ENCODE data around the gene CBY3.

CBY3 gene

DNA sequence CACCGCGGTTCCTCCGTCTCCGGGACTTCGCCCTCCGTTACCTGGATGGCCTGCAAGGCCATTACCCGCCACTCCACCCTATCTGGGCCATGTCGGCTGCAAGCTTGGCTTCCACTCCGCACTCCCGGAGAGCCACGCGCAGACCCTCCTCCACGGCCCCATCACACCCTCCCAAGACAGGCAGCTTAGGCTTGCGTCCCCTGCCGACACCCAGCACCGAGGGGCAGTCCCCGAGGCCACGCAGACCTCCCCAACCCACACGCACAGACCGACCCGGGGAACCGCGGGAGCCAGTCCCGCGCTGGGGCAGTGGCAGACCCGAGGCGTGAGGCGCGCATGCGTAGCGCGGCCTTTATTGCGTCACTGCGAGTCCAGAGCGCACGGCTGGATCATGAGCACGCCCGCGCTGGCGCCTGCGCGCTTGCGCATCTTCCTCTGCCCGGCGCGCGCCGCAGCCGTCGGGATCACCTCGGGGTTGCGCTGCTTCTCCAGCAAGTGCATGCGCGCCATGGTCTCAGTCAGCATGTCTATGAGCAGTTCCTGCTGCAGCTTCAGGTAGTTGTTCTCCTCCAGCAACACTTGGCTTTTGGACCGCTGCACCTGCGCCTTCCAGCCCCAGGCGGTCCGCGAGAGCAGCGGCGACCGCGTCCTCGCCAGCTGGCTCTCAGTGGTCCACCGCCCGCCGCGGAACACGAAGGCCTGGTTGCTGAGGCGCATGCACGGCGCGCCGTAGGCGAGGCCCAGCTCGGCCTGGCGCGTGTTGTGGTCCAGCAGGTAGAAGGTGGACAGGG is 2.4 kb downstream of the CBY3 start (continued):
- TF ChIP-seq, protein P1, sequence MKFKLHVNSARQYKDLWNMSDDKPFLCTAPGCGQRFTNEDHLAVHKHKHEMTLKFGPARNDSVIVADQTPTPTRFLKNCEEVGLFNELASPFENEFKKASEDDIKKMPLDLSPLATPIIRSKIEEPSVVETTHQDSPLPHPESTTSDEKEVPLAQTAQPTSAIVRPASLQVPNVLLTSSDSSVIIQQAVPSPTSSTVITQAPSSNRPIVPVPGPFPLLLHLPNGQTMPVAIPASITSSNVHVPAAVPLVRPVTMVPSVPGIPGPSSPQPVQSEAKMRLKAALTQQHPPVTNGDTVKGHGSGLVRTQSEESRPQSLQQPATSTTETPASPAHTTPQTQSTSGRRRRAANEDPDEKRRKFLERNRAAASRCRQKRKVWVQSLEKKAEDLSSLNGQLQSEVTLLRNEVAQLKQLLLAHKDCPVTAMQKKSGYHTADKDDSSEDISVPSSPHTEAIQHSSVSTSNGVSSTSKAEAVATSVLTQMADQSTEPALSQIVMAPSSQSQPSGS (tag by site-specific recombination; IDR thresholded peaks at IDR 0.05; ENCODE audit: low read depth) = peak; percentile 76; the same call in 1 of the 2 replicates
- TF ChIP-seq, protein P2, sequence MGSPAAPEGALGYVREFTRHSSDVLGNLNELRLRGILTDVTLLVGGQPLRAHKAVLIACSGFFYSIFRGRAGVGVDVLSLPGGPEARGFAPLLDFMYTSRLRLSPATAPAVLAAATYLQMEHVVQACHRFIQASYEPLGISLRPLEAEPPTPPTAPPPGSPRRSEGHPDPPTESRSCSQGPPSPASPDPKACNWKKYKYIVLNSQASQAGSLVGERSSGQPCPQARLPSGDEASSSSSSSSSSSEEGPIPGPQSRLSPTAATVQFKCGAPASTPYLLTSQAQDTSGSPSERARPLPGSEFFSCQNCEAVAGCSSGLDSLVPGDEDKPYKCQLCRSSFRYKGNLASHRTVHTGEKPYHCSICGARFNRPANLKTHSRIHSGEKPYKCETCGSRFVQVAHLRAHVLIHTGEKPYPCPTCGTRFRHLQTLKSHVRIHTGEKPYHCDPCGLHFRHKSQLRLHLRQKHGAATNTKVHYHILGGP (tag by site-specific recombination; IDR thresholded peaks at IDR 0.05) = no peak
- no peak; the same call in 1 of the 2 replicates for TF ChIP-seq ZNF837 (tag by site-specific recombination; IDR thresholded peaks at IDR 0.05)
- TF ChIP-seq ZNF37A (tag by site-specific recombination; IDR thresholded peaks at IDR 0.05) = no peak
- TF ChIP-seq ZBTB8A (tag by site-specific recombination; IDR thresholded peaks at IDR 0.05) = peak; percentile 30; the same call in 1 of the 2 replicates
- TF ChIP-seq ZNF10 (tag by site-specific recombination; IDR thresholded peaks at IDR 0.05) = no peak
- peak; percentile 58; the same call in 1 of the 2 replicates for TF ChIP-seq ZNF843 (tag by site-specific recombination; IDR thresholded peaks at IDR 0.05)
- TF ChIP-seq TRIM28 (IDR thresholded peaks at IDR 0.05; ENCODE audit: borderline replicate concordance, low read length) = peak; percentile 6; the same call in 1 of the 2 replicates
- TF ChIP-seq ZNF138 (tag by site-specific recombination; IDR thresholded peaks at IDR 0.05; ENCODE audit: borderline replicate concordance) = no peak
- peak; percentile 97 for TF ChIP-seq ZFP37 (tag by site-specific recombination; IDR thresholded peaks at IDR 0.05)
- 0 out of 2 replicates have a peak, but pooled peaks have one; percentile 40 for TF ChIP-seq KLF7 (tag by site-specific recombination; IDR thresholded peaks at IDR 0.05; ENCODE audit: borderline replicate concordance)
- no peak for TF ChIP-seq ZNF266 (tag by site-specific recombination; IDR thresholded peaks at IDR 0.05; ENCODE audit: low read depth)
- TF ChIP-seq ZFP69B (tag by site-specific recombination; IDR thresholded peaks at IDR 0.05) = 0 out of 2 replicates have a peak, but pooled peaks have one; percentile 52
- TF ChIP-seq RBAK (tag by site-specific recombination; IDR thresholded peaks at IDR 0.05) = no peak
- no peak for TF ChIP-seq ZNF654 (tag by site-specific recombination; IDR thresholded peaks at IDR 0.05; ENCODE audit: low read depth)
- no peak for TF ChIP-seq MZF1 (tag by site-specific recombination; IDR thresholded peaks at IDR 0.05; ENCODE audit: borderline replicate concordance)
- no peak; the same call in 1 of the 2 replicates for TF ChIP-seq ZNF768 (tag by site-specific recombination; IDR thresholded peaks at IDR 0.05)
- TF ChIP-seq, protein P3, sequence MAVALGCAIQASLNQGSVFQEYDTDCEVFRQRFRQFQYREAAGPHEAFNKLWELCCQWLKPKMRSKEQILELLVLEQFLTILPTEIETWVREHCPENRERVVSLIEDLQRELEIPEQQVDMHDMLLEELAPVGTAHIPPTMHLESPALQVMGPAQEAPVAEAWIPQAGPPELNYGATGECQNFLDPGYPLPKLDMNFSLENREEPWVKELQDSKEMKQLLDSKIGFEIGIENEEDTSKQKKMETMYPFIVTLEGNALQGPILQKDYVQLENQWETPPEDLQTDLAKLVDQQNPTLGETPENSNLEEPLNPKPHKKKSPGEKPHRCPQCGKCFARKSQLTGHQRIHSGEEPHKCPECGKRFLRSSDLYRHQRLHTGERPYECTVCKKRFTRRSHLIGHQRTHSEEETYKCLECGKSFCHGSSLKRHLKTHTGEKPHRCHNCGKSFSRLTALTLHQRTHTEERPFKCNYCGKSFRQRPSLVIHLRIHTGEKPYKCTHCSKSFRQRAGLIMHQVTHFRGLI (tag by site-specific recombination; IDR thresholded peaks at IDR 0.05) = no peak
- TF ChIP-seq, protein P4, sequence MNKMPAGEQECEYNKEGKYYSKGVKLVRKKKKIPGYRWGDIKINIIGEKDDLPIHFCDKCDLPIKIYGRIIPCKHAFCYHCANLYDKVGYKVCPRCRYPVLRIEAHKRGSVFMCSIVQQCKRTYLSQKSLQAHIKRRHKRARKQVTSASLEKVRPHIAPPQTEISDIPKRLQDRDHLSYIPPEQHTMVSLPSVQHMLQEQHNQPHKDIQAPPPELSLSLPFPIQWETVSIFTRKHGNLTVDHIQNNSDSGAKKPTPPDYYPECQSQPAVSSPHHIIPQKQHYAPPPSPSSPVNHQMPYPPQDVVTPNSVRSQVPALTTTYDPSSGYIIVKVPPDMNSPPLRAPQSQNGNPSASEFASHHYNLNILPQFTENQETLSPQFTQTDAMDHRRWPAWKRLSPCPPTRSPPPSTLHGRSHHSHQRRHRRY (tag by site-specific recombination; IDR thresholded peaks at IDR 0.05) = no peak
- TF ChIP-seq, protein P5, sequence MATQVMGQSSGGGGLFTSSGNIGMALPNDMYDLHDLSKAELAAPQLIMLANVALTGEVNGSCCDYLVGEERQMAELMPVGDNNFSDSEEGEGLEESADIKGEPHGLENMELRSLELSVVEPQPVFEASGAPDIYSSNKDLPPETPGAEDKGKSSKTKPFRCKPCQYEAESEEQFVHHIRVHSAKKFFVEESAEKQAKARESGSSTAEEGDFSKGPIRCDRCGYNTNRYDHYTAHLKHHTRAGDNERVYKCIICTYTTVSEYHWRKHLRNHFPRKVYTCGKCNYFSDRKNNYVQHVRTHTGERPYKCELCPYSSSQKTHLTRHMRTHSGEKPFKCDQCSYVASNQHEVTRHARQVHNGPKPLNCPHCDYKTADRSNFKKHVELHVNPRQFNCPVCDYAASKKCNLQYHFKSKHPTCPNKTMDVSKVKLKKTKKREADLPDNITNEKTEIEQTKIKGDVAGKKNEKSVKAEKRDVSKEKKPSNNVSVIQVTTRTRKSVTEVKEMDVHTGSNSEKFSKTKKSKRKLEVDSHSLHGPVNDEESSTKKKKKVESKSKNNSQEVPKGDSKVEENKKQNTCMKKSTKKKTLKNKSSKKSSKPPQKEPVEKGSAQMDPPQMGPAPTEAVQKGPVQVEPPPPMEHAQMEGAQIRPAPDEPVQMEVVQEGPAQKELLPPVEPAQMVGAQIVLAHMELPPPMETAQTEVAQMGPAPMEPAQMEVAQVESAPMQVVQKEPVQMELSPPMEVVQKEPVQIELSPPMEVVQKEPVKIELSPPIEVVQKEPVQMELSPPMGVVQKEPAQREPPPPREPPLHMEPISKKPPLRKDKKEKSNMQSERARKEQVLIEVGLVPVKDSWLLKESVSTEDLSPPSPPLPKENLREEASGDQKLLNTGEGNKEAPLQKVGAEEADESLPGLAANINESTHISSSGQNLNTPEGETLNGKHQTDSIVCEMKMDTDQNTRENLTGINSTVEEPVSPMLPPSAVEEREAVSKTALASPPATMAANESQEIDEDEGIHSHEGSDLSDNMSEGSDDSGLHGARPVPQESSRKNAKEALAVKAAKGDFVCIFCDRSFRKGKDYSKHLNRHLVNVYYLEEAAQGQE (tag by site-specific recombination; IDR thresholded peaks at IDR 0.05) = no peak
- TF ChIP-seq BCL11A (tag by site-specific recombination; IDR thresholded peaks at IDR 0.05; ENCODE audit: low read depth) = no peak
- TF ChIP-seq, protein P6, sequence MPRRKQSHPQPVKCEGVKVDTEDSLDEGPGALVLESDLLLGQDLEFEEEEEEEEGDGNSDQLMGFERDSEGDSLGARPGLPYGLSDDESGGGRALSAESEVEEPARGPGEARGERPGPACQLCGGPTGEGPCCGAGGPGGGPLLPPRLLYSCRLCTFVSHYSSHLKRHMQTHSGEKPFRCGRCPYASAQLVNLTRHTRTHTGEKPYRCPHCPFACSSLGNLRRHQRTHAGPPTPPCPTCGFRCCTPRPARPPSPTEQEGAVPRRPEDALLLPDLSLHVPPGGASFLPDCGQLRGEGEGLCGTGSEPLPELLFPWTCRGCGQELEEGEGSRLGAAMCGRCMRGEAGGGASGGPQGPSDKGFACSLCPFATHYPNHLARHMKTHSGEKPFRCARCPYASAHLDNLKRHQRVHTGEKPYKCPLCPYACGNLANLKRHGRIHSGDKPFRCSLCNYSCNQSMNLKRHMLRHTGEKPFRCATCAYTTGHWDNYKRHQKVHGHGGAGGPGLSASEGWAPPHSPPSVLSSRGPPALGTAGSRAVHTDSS (tag by site-specific recombination; IDR thresholded peaks at IDR 0.05) = no peak
- peak; percentile 53; the same call in 1 of the 2 replicates for TF ChIP-seq EGR2 (tag by site-specific recombination; IDR thresholded peaks at IDR 0.05; ENCODE audit: low read depth)
- no peak for TF ChIP-seq HOXC10 (CRISPR knock-in tag; IDR thresholded peaks at IDR 0.05)
- TF ChIP-seq, protein P7, sequence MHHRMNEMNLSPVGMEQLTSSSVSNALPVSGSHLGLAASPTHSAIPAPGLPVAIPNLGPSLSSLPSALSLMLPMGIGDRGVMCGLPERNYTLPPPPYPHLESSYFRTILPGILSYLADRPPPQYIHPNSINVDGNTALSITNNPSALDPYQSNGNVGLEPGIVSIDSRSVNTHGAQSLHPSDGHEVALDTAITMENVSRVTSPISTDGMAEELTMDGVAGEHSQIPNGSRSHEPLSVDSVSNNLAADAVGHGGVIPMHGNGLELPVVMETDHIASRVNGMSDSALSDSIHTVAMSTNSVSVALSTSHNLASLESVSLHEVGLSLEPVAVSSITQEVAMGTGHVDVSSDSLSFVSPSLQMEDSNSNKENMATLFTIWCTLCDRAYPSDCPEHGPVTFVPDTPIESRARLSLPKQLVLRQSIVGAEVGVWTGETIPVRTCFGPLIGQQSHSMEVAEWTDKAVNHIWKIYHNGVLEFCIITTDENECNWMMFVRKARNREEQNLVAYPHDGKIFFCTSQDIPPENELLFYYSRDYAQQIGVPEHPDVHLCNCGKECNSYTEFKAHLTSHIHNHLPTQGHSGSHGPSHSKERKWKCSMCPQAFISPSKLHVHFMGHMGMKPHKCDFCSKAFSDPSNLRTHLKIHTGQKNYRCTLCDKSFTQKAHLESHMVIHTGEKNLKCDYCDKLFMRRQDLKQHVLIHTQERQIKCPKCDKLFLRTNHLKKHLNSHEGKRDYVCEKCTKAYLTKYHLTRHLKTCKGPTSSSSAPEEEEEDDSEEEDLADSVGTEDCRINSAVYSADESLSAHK (tag by site-specific recombination; IDR thresholded peaks at IDR 0.05) = peak; percentile 11; the same call in 1 of the 2 replicates
- no peak for TF ChIP-seq ZNF292 (tag by site-specific recombination; IDR thresholded peaks at IDR 0.05; ENCODE audit: borderline replicate concordance, low read depth)
